ENCODE data around the gene SLC5A10. TPM values are rescaled to one million over a fixed set of nuclear protein-coding genes. Genes with fewer than 3 reads are reported as not detected.

SLC5A10 gene
- total and polyA plus RNA-seq, 2 experiments from 2014 or later, result 0.10 TPM; not detected in 1

DNA sequence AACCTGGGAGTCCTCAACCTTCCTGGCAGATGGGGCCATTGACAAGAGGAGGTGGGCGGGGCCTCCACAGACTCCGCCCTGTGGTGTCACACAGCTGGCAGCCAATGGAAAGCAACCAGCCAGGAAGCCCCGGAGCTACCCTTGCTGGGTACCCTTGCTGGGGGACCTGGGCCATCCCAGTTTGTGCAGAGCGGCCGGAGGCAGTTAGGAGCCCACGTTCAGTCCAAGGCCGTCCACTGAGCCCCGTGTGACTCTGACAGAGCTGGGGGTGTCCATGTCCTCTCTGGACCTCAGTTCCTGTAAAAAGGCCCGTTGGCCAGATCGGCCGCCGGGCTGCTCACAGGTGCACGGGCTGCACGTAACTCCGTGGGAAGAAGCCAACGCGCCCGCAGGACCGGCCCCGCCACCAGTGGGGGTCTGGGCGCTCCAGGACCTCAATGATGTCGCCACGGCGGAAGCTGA is 69.7 kb downstream of the SLC5A10 start (continued):
- TF ChIP-seq, protein P1, sequence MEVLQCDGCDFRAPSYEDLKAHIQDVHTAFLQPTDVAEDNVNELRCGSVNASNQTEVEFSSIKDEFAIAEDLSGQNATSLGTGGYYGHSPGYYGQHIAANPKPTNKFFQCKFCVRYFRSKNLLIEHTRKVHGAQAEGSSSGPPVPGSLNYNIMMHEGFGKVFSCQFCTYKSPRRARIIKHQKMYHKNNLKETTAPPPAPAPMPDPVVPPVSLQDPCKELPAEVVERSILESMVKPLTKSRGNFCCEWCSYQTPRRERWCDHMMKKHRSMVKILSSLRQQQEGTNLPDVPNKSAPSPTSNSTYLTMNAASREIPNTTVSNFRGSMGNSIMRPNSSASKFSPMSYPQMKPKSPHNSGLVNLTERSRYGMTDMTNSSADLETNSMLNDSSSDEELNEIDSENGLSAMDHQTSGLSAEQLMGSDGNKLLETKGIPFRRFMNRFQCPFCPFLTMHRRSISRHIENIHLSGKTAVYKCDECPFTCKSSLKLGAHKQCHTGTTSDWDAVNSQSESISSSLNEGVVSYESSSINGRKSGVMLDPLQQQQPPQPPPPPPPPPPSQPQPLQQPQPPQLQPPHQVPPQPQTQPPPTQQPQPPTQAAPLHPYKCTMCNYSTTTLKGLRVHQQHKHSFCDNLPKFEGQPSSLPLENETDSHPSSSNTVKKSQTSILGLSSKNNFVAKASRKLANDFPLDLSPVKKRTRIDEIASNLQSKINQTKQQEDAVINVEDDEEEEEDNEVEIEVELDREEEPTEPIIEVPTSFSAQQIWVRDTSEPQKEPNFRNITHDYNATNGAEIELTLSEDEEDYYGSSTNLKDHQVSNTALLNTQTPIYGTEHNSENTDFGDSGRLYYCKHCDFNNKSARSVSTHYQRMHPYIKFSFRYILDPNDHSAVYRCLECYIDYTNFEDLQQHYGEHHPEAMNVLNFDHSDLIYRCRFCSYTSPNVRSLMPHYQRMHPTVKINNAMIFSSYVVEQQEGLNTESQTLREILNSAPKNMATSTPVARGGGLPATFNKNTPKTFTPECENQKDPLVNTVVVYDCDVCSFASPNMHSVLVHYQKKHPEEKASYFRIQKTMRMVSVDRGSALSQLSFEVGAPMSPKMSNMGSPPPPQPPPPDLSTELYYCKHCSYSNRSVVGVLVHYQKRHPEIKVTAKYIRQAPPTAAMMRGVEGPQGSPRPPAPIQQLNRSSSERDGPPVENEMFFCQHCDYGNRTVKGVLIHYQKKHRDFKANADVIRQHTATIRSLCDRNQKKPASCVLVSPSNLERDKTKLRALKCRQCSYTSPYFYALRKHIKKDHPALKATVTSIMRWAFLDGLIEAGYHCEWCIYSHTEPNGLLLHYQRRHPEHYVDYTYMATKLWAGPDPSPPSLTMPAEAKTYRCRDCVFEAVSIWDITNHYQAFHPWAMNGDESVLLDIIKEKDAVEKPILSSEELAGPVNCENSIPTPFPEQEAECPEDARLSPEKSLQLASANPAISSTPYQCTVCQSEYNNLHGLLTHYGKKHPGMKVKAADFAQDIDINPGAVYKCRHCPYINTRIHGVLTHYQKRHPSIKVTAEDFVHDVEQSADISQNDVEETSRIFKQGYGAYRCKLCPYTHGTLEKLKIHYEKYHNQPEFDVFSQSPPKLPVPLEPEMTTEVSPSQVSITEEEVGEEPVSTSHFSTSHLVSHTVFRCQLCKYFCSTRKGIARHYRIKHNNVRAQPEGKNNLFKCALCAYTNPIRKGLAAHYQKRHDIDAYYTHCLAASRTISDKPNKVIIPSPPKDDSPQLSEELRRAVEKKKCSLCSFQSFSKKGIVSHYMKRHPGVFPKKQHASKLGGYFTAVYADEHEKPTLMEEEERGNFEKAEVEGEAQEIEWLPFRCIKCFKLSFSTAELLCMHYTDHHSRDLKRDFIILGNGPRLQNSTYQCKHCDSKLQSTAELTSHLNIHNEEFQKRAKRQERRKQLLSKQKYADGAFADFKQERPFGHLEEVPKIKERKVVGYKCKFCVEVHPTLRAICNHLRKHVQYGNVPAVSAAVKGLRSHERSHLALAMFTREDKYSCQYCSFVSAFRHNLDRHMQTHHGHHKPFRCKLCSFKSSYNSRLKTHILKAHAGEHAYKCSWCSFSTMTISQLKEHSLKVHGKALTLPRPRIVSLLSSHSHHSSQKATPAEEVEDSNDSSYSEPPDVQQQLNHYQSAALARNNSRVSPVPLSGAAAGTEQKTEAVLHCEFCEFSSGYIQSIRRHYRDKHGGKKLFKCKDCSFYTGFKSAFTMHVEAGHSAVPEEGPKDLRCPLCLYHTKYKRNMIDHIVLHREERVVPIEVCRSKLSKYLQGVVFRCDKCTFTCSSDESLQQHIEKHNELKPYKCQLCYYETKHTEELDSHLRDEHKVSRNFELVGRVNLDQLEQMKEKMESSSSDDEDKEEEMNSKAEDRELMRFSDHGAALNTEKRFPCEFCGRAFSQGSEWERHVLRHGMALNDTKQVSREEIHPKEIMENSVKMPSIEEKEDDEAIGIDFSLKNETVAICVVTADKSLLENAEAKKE (CRISPR knock-in tag; IDR thresholded peaks at IDR 0.05), result no peak

GRCh38 chr17:19022128-19022527 is 70.2 kb downstream of the SLC5A10 start:
- no peaks in the 10 kb centered on the region for H3K4me1 ChIP-seq (ENCODE audit: insufficient read depth)
- Mint-ChIP-seq H3K27ac (no peak overlapping the region), H3K9me3 (no peaks in the 10 kb centered on the region), H3K36me3 (ENCODE audit: low read depth) (no peaks in the 10 kb centered on the region), H3K27me3 (ENCODE audit: insufficient read depth, low read depth, poor library complexity) (peaks cover 5% of the 10 kb centered on the region), H3K4me1 (peaks cover 5% of the 10 kb centered on the region; the same call in 1 of the 3 replicates), H3K4me3 (no peak overlapping the region)
- ATAC-seq, result no peak
- no peak overlapping the region for H3K27ac ChIP-seq (ENCODE audit: low read depth)
- no peak overlapping the region for H2AFZ ChIP-seq
- H3K36me3 ChIP-seq (ENCODE audit: insufficient read depth), result no peaks in the 10 kb centered on the region
- no peaks in the 10 kb centered on the region for H3K27me3 ChIP-seq (ENCODE audit: insufficient read depth)
- no peaks in the 10 kb centered on the region for H3F3A ChIP-seq (replicated peaks; ENCODE audit: low read depth)
- no peaks in the 10 kb centered on the region for H4K20me1 ChIP-seq (replicated peaks; ENCODE audit: insufficient read depth)
- TF ChIP-seq EZH2 (IDR thresholded peaks at IDR 0.05; ENCODE audit: low read depth, unreplicated experiment) (no peak), ZNF331 (CRISPR knock-in tag; IDR thresholded peaks at IDR 0.05; ENCODE audit: low read depth) (no peak), ZNF114 (CRISPR knock-in tag; IDR thresholded peaks at IDR 0.05) (no peak)
- H3K9me2 ChIP-seq (ENCODE audit: insufficient read depth), result no peaks in the 10 kb centered on the region
- H3K79me2 ChIP-seq (replicated peaks; ENCODE audit: insufficient read depth), result no peaks in the 10 kb centered on the region
- no peak for DNase-seq (ENCODE audit: low spot score)
- H3K4me2 ChIP-seq, result no peak overlapping the region
- no peak overlapping the region for H3K4me3 ChIP-seq

GRCh38 chr17:19022747-19023146 is 70.8 kb downstream of the SLC5A10 start:
- Histone ChIP-seq H2AFZ (no peak overlapping the region), H3K36me3 (ENCODE audit: insufficient read depth) (no peaks in the 10 kb centered on the region), H3K27me3 (ENCODE audit: insufficient read depth) (no peaks in the 10 kb centered on the region), H3K79me2 (replicated peaks; ENCODE audit: insufficient read depth) (no peaks in the 10 kb centered on the region), H4K20me1 (replicated peaks; ENCODE audit: insufficient read depth) (no peaks in the 10 kb centered on the region), H3K4me3 (no peak overlapping the region), H3K4me1 (ENCODE audit: insufficient read depth) (no peaks in the 10 kb centered on the region), H3K4me2 (no peak overlapping the region), H3F3A (replicated peaks; ENCODE audit: low read depth) (no peaks in the 10 kb centered on the region), H3K27ac (ENCODE audit: low read depth) (no peak overlapping the region), H3K9me2 (ENCODE audit: insufficient read depth) (no peaks in the 10 kb centered on the region)
- TF ChIP-seq EZH2phosphoT487 (IDR thresholded peaks at IDR 0.05; ENCODE audit: unreplicated experiment), result no peak
- no peak for TF ChIP-seq ZNF331 (CRISPR knock-in tag; IDR thresholded peaks at IDR 0.05; ENCODE audit: low read depth)
- DNase-seq (ENCODE audit: low spot score) (no peak), ATAC-seq (no peak)
- H3K27me3 Mint-ChIP-seq (ENCODE audit: insufficient read depth, low read depth, poor library complexity), result peaks cover 5% of the 10 kb centered on the region
- H3K4me3 Mint-ChIP-seq, result no peak overlapping the region
- no peaks in the 10 kb centered on the region for H3K36me3 Mint-ChIP-seq (ENCODE audit: low read depth)
- peaks cover 5% of the 10 kb centered on the region; the same call in 1 of the 3 replicates for H3K4me1 Mint-ChIP-seq
- H3K27ac Mint-ChIP-seq, result no peak overlapping the region
- H3K9me3 Mint-ChIP-seq, result no peaks in the 10 kb centered on the region

Data from GM23338 (cell line).